ENCODE data around the gene SMARCAD1. TPM values are rescaled to one million over a fixed set of nuclear protein-coding genes. Genes with fewer than 3 reads are reported as not detected.

The SMARCAD1 gene
- total RNA-seq, 6 donors from 2014 or later = 12.1 to 25.0 (median 17.4) TPM

GRCh38 chr4:94262163-94263016, 54.7 kb downstream of the SMARCAD1 start:
- H3K4me1 ChIP-seq = no peaks in the 10 kb centered on the region
- H3K9me3 ChIP-seq = no peaks in the 10 kb centered on the region
- H3K36me3 ChIP-seq = peaks cover 0 to 18% (median 1%) of the 10 kb centered on the region in 4 donors
- WGBS, 2 donors = 85 to 87% methylated on average over 5 of the region's 5 CpGs
- no peaks in the 10 kb centered on the region for H3K27me3 ChIP-seq
- ATAC-seq (ENCODE audit: low FRiP score in 2 of 2) (no peak), DNase-seq (no peak)
- no peak overlapping the region for H3K4me3 ChIP-seq
- H3K27ac ChIP-seq = no peak overlapping the region
- TF ChIP-seq POLR2AphosphoS5 (IDR thresholded peaks at IDR 0.05) = no peak
- no peak for TF ChIP-seq POLR2A (IDR thresholded peaks at IDR 0.05)
- no peak for TF ChIP-seq EP300 (IDR thresholded peaks at IDR 0.05)
- no peak for TF ChIP-seq CTCF (IDR thresholded peaks at IDR 0.05)

GRCh38 chr4:94267037-94267436, 59.4 kb downstream of the SMARCAD1 start:
- ATAC-seq (ENCODE audit: low FRiP score in 2 of 2) (no peak), DNase-seq (no peak)
- Histone ChIP-seq H3K9me3 (no peaks in the 10 kb centered on the region), H3K27me3 (no peaks in the 10 kb centered on the region), H3K4me3 (no peak overlapping the region), H3K27ac (no peak overlapping the region), H3K36me3 (peaks cover 0 to 30% (median 1%) of the 10 kb centered on the region in 4 donors), H3K4me1 (no peaks in the 10 kb centered on the region)
- 94% methylated on average over 4 of the region's 4 CpGs for WGBS, 2 donors
- TF ChIP-seq POLR2A (IDR thresholded peaks at IDR 0.05) = no peak
- TF ChIP-seq EP300 (IDR thresholded peaks at IDR 0.05) = no peak
- no peak for TF ChIP-seq CTCF (IDR thresholded peaks at IDR 0.05)
- TF ChIP-seq POLR2AphosphoS5 (IDR thresholded peaks at IDR 0.05) = no peak

GRCh38 chr4:94271248-94271647, 63.6 kb downstream of the SMARCAD1 start:
- 74 to 95% methylated on average over 2 of the region's 2 CpGs for WGBS, 2 donors
- DNase-seq = no peak
- TF ChIP-seq EP300 (IDR thresholded peaks at IDR 0.05) (no peak), CTCF (IDR thresholded peaks at IDR 0.05) (no peak), POLR2AphosphoS5 (IDR thresholded peaks at IDR 0.05) (no peak), POLR2A (IDR thresholded peaks at IDR 0.05) (no peak)
- Histone ChIP-seq H3K36me3 (peaks cover 0 to 62% (median 4%) of the 10 kb centered on the region in 4 donors), H3K9me3 (no peaks in the 10 kb centered on the region), H3K4me1 (no peaks in the 10 kb centered on the region), H3K4me3 (no peak overlapping the region), H3K27ac (no peak overlapping the region), H3K27me3 (no peaks in the 10 kb centered on the region)
- ATAC-seq (ENCODE audit: low FRiP score in 2 of 2) = no peak

- no peak overlapping the region for H3K27ac ChIP-seq
- no peaks in the 10 kb centered on the region for H3K4me1 ChIP-seq
- H3K9me3 ChIP-seq = no peaks in the 10 kb centered on the region
- TF ChIP-seq CTCF (IDR thresholded peaks at IDR 0.05) (no peak), POLR2A (IDR thresholded peaks at IDR 0.05) (no peak), EP300 (IDR thresholded peaks at IDR 0.05) (no peak), POLR2AphosphoS5 (IDR thresholded peaks at IDR 0.05) (no peak)
- ATAC-seq (ENCODE audit: low FRiP score in 2 of 2) = no peak
- no peaks in the 10 kb centered on the region for H3K27me3 ChIP-seq
- 92 to 97% methylated on average over 3 of the region's 3 CpGs for WGBS, 2 donors
- no peak for DNase-seq
- peaks cover 4 to 87% (median 30%) of the 10 kb centered on the region in 4 donors for H3K36me3 ChIP-seq
- H3K4me3 ChIP-seq = no peak overlapping the region
Measured at GRCh38 chr4:94274912-94275311, 67.2 kb downstream of the SMARCAD1 start.

Measured in upper lobe of left lung (tissue), 6 donors.